HEK293 (cell line): Measurements from ENCODE around the gene SLC25A39.

Experiments
- GLIS2 ChIP-seq: fragments of 450-650 bp; formaldehyde crosslinking; IDR thresholded peaks from 2 replicates; pipeline ENCODE4 v1.5.1; 2016; ENCODE audit warnings: missing biosample characterization, missing genetic modification characterization
- MEIS1 ChIP-seq: sonication (generic); formaldehyde crosslinking; IDR thresholded peaks from 2 replicates; pipeline ENCODE4 v1.8.1; 2022; ENCODE audit warnings: missing genetic modification reagents, mild to moderate bottlenecking, borderline replicate concordance
- SALL2 ChIP-seq: fragments of 450-650 bp; formaldehyde crosslinking; IDR thresholded peaks from 2 replicates; pipeline ENCODE4 v1.5.0; 2017; ENCODE audit warnings: missing biosample characterization, mild to moderate bottlenecking, missing genetic modification characterization, borderline replicate concordance
- ZNF211 ChIP-seq: fragments of 450-650 bp; formaldehyde crosslinking; IDR thresholded peaks from 2 replicates; pipeline ENCODE4 v1.5.1; 2016; ENCODE audit warnings: low read depth, missing biosample characterization, missing genetic modification characterization
- ZNF335 ChIP-seq: fragments of 450-650 bp; formaldehyde crosslinking; conservative IDR thresholded peaks from 2 replicates; pipeline ENCODE4 v1.5.1; 2016; ENCODE audit warnings: missing biosample characterization, missing genetic modification characterization
- ZNF624 ChIP-seq: fragments of 450-650 bp; formaldehyde crosslinking; IDR thresholded peaks from 2 replicates; pipeline ENCODE4 v1.5.1; 2017; ENCODE audit warnings: missing biosample characterization, missing genetic modification characterization
- ZNF626 ChIP-seq: fragments of 450-650 bp; sonication (Bioruptor Pico); formaldehyde crosslinking; IDR thresholded peaks from 2 replicates; pipeline ENCODE4 v1.5.1; 2018; ENCODE audit warnings: missing biosample characterization, missing genetic modification characterization, inconsistent platforms
- ZNF670 ChIP-seq: fragments of 450-650 bp; formaldehyde crosslinking; IDR thresholded peaks from 2 replicates; pipeline ENCODE4 v1.5.1; 2016; ENCODE audit warnings: missing biosample characterization, missing genetic modification characterization, low read depth
- ZSCAN16 ChIP-seq: fragments of 450-650 bp; formaldehyde crosslinking; IDR thresholded peaks from 2 replicates; pipeline ENCODE4 v1.5.1; 2016; ENCODE audit warnings: missing biosample characterization, missing genetic modification characterization
- TF ChIP-seq, protein P1 (sequence below): fragments of 450-650 bp; formaldehyde crosslinking; IDR thresholded peaks from 2 replicates; pipeline ENCODE4 v1.5.1; 2016; ENCODE audit warnings: missing biosample characterization, missing genetic modification characterization
- TF ChIP-seq, protein P2 (sequence below): fragments of 450-650 bp; formaldehyde crosslinking; IDR thresholded peaks from 2 replicates; pipeline ENCODE4 v1.5.1; 2016; ENCODE audit warnings: missing biosample characterization, missing genetic modification characterization
- TF ChIP-seq, protein P3 (sequence below): fragments of 450-650 bp; formaldehyde crosslinking; IDR thresholded peaks from 2 replicates; pipeline ENCODE4 v1.5.1; 2016; ENCODE audit warnings: missing biosample characterization, missing genetic modification characterization
- TF ChIP-seq, protein P4 (sequence below): fragments of 450-650 bp; IDR thresholded peaks from 2 replicates; pipeline ENCODE4 v1.5.1; 2018; ENCODE audit warnings: missing biosample characterization, missing genetic modification characterization

DNA sequence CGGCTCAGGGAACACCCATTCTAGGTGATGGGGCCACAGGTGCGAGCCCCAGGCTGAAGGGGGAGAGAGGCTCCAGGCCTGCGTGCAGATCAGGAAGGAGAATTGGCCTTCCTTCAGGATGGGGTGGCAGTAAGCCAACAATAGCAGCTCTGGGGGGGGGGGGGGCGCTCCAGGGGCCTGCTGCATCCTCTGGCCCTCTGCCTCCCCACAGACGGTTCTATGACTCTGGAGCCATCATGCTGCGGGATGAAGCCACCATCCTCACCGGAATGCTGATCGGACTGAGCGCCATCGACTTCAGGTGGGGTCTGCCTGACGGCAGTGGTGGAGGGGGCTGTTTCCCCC is 10.1 kb downstream of the SLC25A39 start:
- TF ChIP-seq, protein P1, sequence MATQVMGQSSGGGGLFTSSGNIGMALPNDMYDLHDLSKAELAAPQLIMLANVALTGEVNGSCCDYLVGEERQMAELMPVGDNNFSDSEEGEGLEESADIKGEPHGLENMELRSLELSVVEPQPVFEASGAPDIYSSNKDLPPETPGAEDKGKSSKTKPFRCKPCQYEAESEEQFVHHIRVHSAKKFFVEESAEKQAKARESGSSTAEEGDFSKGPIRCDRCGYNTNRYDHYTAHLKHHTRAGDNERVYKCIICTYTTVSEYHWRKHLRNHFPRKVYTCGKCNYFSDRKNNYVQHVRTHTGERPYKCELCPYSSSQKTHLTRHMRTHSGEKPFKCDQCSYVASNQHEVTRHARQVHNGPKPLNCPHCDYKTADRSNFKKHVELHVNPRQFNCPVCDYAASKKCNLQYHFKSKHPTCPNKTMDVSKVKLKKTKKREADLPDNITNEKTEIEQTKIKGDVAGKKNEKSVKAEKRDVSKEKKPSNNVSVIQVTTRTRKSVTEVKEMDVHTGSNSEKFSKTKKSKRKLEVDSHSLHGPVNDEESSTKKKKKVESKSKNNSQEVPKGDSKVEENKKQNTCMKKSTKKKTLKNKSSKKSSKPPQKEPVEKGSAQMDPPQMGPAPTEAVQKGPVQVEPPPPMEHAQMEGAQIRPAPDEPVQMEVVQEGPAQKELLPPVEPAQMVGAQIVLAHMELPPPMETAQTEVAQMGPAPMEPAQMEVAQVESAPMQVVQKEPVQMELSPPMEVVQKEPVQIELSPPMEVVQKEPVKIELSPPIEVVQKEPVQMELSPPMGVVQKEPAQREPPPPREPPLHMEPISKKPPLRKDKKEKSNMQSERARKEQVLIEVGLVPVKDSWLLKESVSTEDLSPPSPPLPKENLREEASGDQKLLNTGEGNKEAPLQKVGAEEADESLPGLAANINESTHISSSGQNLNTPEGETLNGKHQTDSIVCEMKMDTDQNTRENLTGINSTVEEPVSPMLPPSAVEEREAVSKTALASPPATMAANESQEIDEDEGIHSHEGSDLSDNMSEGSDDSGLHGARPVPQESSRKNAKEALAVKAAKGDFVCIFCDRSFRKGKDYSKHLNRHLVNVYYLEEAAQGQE = no peak
- TF ChIP-seq ZNF211 (no peak), GLIS2 (tag by site-specific recombination) (no peak), ZNF335 (tag by site-specific recombination) (no peak), ZSCAN16 (tag by site-specific recombination) (no peak), ZNF670 (no peak), ZNF626 (tag by site-specific recombination) (no peak), ZNF624 (tag by site-specific recombination) (no peak), MEIS1 (CRISPR knock-in tag) (no peak), SALL2 (tag by site-specific recombination) (no peak)
- TF ChIP-seq, protein P2, sequence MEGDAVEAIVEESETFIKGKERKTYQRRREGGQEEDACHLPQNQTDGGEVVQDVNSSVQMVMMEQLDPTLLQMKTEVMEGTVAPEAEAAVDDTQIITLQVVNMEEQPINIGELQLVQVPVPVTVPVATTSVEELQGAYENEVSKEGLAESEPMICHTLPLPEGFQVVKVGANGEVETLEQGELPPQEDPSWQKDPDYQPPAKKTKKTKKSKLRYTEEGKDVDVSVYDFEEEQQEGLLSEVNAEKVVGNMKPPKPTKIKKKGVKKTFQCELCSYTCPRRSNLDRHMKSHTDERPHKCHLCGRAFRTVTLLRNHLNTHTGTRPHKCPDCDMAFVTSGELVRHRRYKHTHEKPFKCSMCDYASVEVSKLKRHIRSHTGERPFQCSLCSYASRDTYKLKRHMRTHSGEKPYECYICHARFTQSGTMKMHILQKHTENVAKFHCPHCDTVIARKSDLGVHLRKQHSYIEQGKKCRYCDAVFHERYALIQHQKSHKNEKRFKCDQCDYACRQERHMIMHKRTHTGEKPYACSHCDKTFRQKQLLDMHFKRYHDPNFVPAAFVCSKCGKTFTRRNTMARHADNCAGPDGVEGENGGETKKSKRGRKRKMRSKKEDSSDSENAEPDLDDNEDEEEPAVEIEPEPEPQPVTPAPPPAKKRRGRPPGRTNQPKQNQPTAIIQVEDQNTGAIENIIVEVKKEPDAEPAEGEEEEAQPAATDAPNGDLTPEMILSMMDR = no peak
- TF ChIP-seq, protein P3, sequence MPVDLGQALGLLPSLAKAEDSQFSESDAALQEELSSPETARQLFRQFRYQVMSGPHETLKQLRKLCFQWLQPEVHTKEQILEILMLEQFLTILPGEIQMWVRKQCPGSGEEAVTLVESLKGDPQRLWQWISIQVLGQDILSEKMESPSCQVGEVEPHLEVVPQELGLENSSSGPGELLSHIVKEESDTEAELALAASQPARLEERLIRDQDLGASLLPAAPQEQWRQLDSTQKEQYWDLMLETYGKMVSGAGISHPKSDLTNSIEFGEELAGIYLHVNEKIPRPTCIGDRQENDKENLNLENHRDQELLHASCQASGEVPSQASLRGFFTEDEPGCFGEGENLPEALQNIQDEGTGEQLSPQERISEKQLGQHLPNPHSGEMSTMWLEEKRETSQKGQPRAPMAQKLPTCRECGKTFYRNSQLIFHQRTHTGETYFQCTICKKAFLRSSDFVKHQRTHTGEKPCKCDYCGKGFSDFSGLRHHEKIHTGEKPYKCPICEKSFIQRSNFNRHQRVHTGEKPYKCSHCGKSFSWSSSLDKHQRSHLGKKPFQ (tag by site-specific recombination) = no peak
- TF ChIP-seq, protein P4, sequence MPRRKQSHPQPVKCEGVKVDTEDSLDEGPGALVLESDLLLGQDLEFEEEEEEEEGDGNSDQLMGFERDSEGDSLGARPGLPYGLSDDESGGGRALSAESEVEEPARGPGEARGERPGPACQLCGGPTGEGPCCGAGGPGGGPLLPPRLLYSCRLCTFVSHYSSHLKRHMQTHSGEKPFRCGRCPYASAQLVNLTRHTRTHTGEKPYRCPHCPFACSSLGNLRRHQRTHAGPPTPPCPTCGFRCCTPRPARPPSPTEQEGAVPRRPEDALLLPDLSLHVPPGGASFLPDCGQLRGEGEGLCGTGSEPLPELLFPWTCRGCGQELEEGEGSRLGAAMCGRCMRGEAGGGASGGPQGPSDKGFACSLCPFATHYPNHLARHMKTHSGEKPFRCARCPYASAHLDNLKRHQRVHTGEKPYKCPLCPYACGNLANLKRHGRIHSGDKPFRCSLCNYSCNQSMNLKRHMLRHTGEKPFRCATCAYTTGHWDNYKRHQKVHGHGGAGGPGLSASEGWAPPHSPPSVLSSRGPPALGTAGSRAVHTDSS (tag by site-specific recombination) = no peak
